Neural cell (in vitro differentiated cells): ENCODE measurements around the gene TRIM66. TPM values are rescaled to one million over a fixed set of nuclear protein-coding genes. Genes with fewer than 3 reads are reported as not detected.

Experiments
- H2AFZ ChIP-seq: fragments of 200-600, 300-800 bp; sonication (generic), shearing (Covaris generic); 2 replicates; pipeline ENCODE4 v1.6.0; 2014; ENCODE audit warnings: low read depth, mild to moderate bottlenecking, antibody characterized with exemption, low read length, moderate library complexity
- H3F3A ChIP-seq: fragments of 200-600 bp; shearing (Covaris generic); 2 replicates; pipeline ENCODE4 v1.6.1; 2016; ENCODE audit warnings: mild to moderate bottlenecking, moderate library complexity, mixed read lengths, antibody characterized with exemption, low read length; ENCODE audit not compliant: insufficient read depth, poor library complexity, severe bottlenecking
- H3K27ac ChIP-seq: fragments of 200-600, 300-800 bp; sonication (generic), shearing (Covaris generic); 2 replicates; pipeline ENCODE4 v1.5.1; 2014; ENCODE audit warnings: mild to moderate bottlenecking, low read length, moderate library complexity
- H3K27me3 ChIP-seq: fragments of 300-800, 200-600 bp; sonication (generic), shearing (Covaris generic); 2 replicates; pipeline ENCODE4 v1.6.0; 2014; ENCODE audit warnings: mild to moderate bottlenecking, low read depth, low read length, moderate library complexity; ENCODE audit not compliant: insufficient read depth
- H3K36me3 ChIP-seq: fragments of 300-800, 200-600 bp; sonication (generic), shearing (Covaris generic); 2 replicates; pipeline ENCODE4 v1.5.1; 2014; ENCODE audit warnings: mild to moderate bottlenecking, antibody characterized with exemption, low read length, moderate library complexity; ENCODE audit not compliant: insufficient read depth
- H3K4me2 ChIP-seq: fragments of 300-800, 200-600 bp; sonication (generic), shearing (Covaris generic); 2 replicates; pipeline ENCODE4 v1.6.0; 2014; ENCODE audit warnings: mild to moderate bottlenecking, low read length
- H3K4me3 ChIP-seq: fragments of 300-800, 200-600 bp; sonication (generic), shearing (Covaris generic); 2 replicates; pipeline ENCODE4 v1.5.1; 2014; ENCODE audit warnings: mild to moderate bottlenecking, low read length, moderate library complexity
- H3K79me2 ChIP-seq: fragments of 200-600 bp; shearing (Covaris generic); replicated peaks from 2 replicates; pipeline ENCODE4 v1.6.0; 2014; ENCODE audit warnings: mild to moderate bottlenecking, low read length, moderate library complexity; ENCODE audit not compliant: insufficient read depth
- H3K9ac ChIP-seq: fragments of 300-800, 200-600 bp; sonication (generic), shearing (Covaris generic); 2 replicates; pipeline ENCODE4 v1.6.1; 2016; ENCODE audit warnings: mild to moderate bottlenecking, low read length, mixed read lengths
- H3K9me2 ChIP-seq: fragments of 200-600 bp; shearing (Covaris generic); 2 replicates; pipeline ENCODE4 v1.6.1; 2016; ENCODE audit warnings: mild to moderate bottlenecking, low read length, mixed read lengths; ENCODE audit not compliant: insufficient read depth
- H3K9me3 ChIP-seq: fragments of 200-600, 300-800 bp; sonication (generic), shearing (Covaris generic); 2 replicates; pipeline ENCODE4 v1.6.1; 2016; ENCODE audit warnings: mild to moderate bottlenecking, mixed run types, low read length, moderate library complexity, mixed read lengths
- H4K20me1 ChIP-seq: fragments of 200-600 bp; shearing (Covaris generic); 2 replicates; pipeline ENCODE4 v1.6.1; 2016; ENCODE audit warnings: mild to moderate bottlenecking, mixed run types; ENCODE audit not compliant: insufficient read depth
- CTCF ChIP-seq: fragments of 450-650 bp; IDR thresholded peaks from 2 replicates; pipeline ENCODE4 v1.5.1; 2014; ENCODE audit warnings: antibody characterized with exemption, mild to moderate bottlenecking, moderate library complexity; ENCODE audit not compliant: poor library complexity, severe bottlenecking
- EP300 ChIP-seq: fragments of 450-650 bp; conservative IDR thresholded peaks from 2 replicates; pipeline ENCODE4 v1.6.1; 2014; ENCODE audit warnings: antibody characterized with exemption, mild to moderate bottlenecking, moderate library complexity; ENCODE audit not compliant: poor library complexity, severe bottlenecking
- EZH2 ChIP-seq: fragments of 200-600, 300-800 bp; shearing (Covaris generic), sonication (generic); IDR thresholded peaks from 2 replicates; pipeline ENCODE4 v1.6.1; 2014; ENCODE audit warnings: antibody characterized with exemption, low read length, borderline replicate concordance, mild to moderate bottlenecking; ENCODE audit not compliant: insufficient read depth, poor library complexity, severe bottlenecking
- MXI1 ChIP-seq: fragments of 450-650 bp; conservative IDR thresholded peaks from 2 replicates; pipeline ENCODE4 v1.6.1; 2014; ENCODE audit warnings: antibody characterized with exemption, mild to moderate bottlenecking; ENCODE audit not compliant: poor library complexity, severe bottlenecking
- POLR2AphosphoS5 ChIP-seq: IDR thresholded peaks from 2 replicates; pipeline ENCODE4 v1.6.1; 2012
- RAD21 ChIP-seq: fragments of 450-650 bp; conservative IDR thresholded peaks from 2 replicates; pipeline ENCODE4 v1.6.1; 2014; ENCODE audit warnings: antibody characterized with exemption, mild to moderate bottlenecking, moderate library complexity
- REST ChIP-seq: IDR thresholded peaks from 2 replicates; pipeline ENCODE4 v1.6.1; 2012; ENCODE audit warnings: borderline replicate concordance
- SMC3 ChIP-seq: fragments of 450-650 bp; conservative IDR thresholded peaks from 2 replicates; pipeline ENCODE4 v1.6.1; 2014; ENCODE audit warnings: antibody characterized with exemption, mild to moderate bottlenecking, moderate library complexity; ENCODE audit not compliant: poor library complexity
- TAF1 ChIP-seq: IDR thresholded peaks from 2 replicates; pipeline ENCODE4 v1.6.1; 2012; ENCODE audit warnings: low read depth
- polyA plus RNA-seq: library from polyadenylated mRNA; depleted of rRNA; stranded (reverse); fragments of >200 nt; gene quantifications from 2 replicates; pipeline ENCODE4 v1.2.3, GENCODE V29; 2014

Gene TRIM66
- polyA plus RNA-seq, 1 donor from 2014 or later, result 0.82 TPM

GRCh38 chr11:8641332-8641731, 41.1 kb downstream of the TRIM66 start:
- H3K27ac ChIP-seq, result no peak overlapping the region
- no peaks in the 10 kb centered on the region for H4K20me1 ChIP-seq
- no peaks in the 10 kb centered on the region for H3K36me3 ChIP-seq
- no peak overlapping the region for H3K4me2 ChIP-seq
- no peak overlapping the region for H2AFZ ChIP-seq
- H3K9me2 ChIP-seq, result no peaks in the 10 kb centered on the region
- H3K79me2 ChIP-seq, result no peaks in the 10 kb centered on the region
- H3K9me3 ChIP-seq, result no peaks in the 10 kb centered on the region
- no peaks in the 10 kb centered on the region for H3K27me3 ChIP-seq
- H3F3A ChIP-seq, result no peaks in the 10 kb centered on the region
- TF ChIP-seq RAD21 (no peak), MXI1 (no peak), EZH2 (no peak), CTCF (no peak)
- no peak overlapping the region for H3K9ac ChIP-seq
- H3K4me3 ChIP-seq, result no peak overlapping the region

GRCh38 chr11:8640267-8640906, 42.1 kb downstream of the TRIM66 start:
- no peak overlapping the region for H3K9ac ChIP-seq
- H3K4me3 ChIP-seq, result no peak overlapping the region
- TF ChIP-seq EP300 (no peak), TAF1 (no peak), EZH2 (no peak), POLR2AphosphoS5 (no peak), CTCF (no peak), RAD21 (no peak), SMC3 (no peak), MXI1 (no peak)
- H3K27ac ChIP-seq, result no peak overlapping the region
- no peak overlapping the region for H2AFZ ChIP-seq
- no peaks in the 10 kb centered on the region for H3K79me2 ChIP-seq
- H3K27me3 ChIP-seq, result no peaks in the 10 kb centered on the region
- H3F3A ChIP-seq, result no peaks in the 10 kb centered on the region
- H3K4me2 ChIP-seq, result no peak overlapping the region
- H3K9me2 ChIP-seq, result no peaks in the 10 kb centered on the region
- H3K9me3 ChIP-seq, result no peaks in the 10 kb centered on the region
- no peaks in the 10 kb centered on the region for H3K36me3 ChIP-seq
- no peaks in the 10 kb centered on the region for H4K20me1 ChIP-seq

- TF ChIP-seq MXI1 (no peak), RAD21 (no peak), TAF1 (no peak), REST (no peak)
- no peaks in the 10 kb centered on the region for H3K79me2 ChIP-seq
- no peaks in the 10 kb centered on the region for H3K9me3 ChIP-seq
- no peaks in the 10 kb centered on the region for H4K20me1 ChIP-seq
- no peak overlapping the region for H3K27ac ChIP-seq
- no peaks in the 10 kb centered on the region for H3F3A ChIP-seq
- no peak overlapping the region for H3K4me2 ChIP-seq
- H3K9ac ChIP-seq, result no peak overlapping the region
- H3K9me2 ChIP-seq, result no peaks in the 10 kb centered on the region
- no peaks in the 10 kb centered on the region for H3K36me3 ChIP-seq
- no peak overlapping the region for H3K4me3 ChIP-seq
- H2AFZ ChIP-seq, result no peak overlapping the region
- no peaks in the 10 kb centered on the region for H3K27me3 ChIP-seq
Measured at GRCh38 chr11:8639655-8640054, 42.8 kb downstream of the TRIM66 start.
